SK-N-SH (cell line): ENCODE data around the gene SLC7A6. TPM values are rescaled to one million over a fixed set of nuclear protein-coding genes. Genes with fewer than 3 reads are reported as not detected.

Experiments used
- CTCF ChIA-PET: fragments of 300-600, 350-600 bp; formaldehyde crosslinking; extraction: SDS; loops from one replicate; lab custom pipeline; 2021; lab: Yijun Ruan, JAX
- POLR2A ChIA-PET: fragments of 350-600 bp; sonication (Branson Sonifier 250); formaldehyde crosslinking; extraction: SDS; loops from one replicate; lab custom pipeline; 2020; ENCODE audit warnings: antibody characterized with exemption, inconsistent platforms; lab: Yijun Ruan, JAX
- DNase-seq: peaks from one replicate; pipeline ENCODE4 v3.0.0; 2012
- H2AFZ ChIP-seq: fragments of 200-600 bp; sonication (generic); 2 replicates; pipeline ENCODE4 v1.8.1; 2016; ENCODE audit warnings: antibody characterized with exemption, mild to moderate bottlenecking, low read depth
- H3F3A ChIP-seq: fragments of 200-600 bp; sonication (generic); replicated peaks from 2 replicates; pipeline ENCODE3; 2016; ENCODE audit warnings: antibody characterized with exemption, mild to moderate bottlenecking; ENCODE audit not compliant: insufficient read depth
- H3K27ac ChIP-seq, 2 experiments: fragments of 200-500 bp in 1 of 2; fragments of 200-600 bp in 1 of 2; sonication (Bioruptor generic) in 1 of 2; sonication (generic), shearing (Covaris generic) in 1 of 2; 2 replicates each; pipeline versions ENCODE4 v1.5.1 to v1.6.1; 2014 to 2016; ENCODE audit warnings: low read depth in 2 of 2, inconsistent platforms in 1 of 2, low read length in 1 of 2, mild to moderate bottlenecking in 1 of 2, mixed read lengths in 1 of 2
- H3K27me3 ChIP-seq: fragments of 200-600 bp; sonication (generic), shearing (Covaris generic); 2 replicates; pipeline ENCODE4 v1.6.1; 2016; ENCODE audit warnings: mixed run types; ENCODE audit not compliant: insufficient read depth
- H3K36me3 ChIP-seq, 2 experiments: fragments of 200-500 bp in 1 of 2; fragments of 200-600 bp in 1 of 2; sonication (Bioruptor generic) in 1 of 2; sonication (generic) in 1 of 2; replicated peaks in 1 of 2; 2 replicates each; pipeline versions ENCODE3 to v1.5.1; 2014 to 2016; ENCODE audit warnings: low read length in 1 of 2, mild to moderate bottlenecking in 1 of 2; ENCODE audit not compliant: insufficient read depth in 2 of 2, control insufficient read depth in 1 of 2
- H3K4me1 ChIP-seq, 2 experiments: fragments of 200-500 bp in 1 of 2; fragments of 200-600 bp in 1 of 2; sonication (Bioruptor generic) in 1 of 2; sonication (generic), shearing (Covaris generic) in 1 of 2; 2 replicates each; pipeline versions ENCODE4 v1.5.1 to v1.6.1; 2014 to 2016; ENCODE audit warnings: low read depth in 1 of 2, low read length in 1 of 2, mixed run types in 1 of 2; ENCODE audit not compliant: insufficient read depth in 2 of 2, control insufficient read depth in 1 of 2
- H3K4me2 ChIP-seq: fragments of 200-600 bp; sonication (generic), shearing (Covaris generic); 2 replicates; pipeline ENCODE4 v1.6.1; 2017; ENCODE audit warnings: mixed run types
- H3K4me3 ChIP-seq, 2 experiments: fragments of 200-500 bp in 1 of 2; fragments of 200-600 bp in 1 of 2; sonication (Bioruptor generic) in 1 of 2; sonication (generic), shearing (Covaris generic) in 1 of 2; 2 replicates each; pipeline versions ENCODE4 v1.5.1 to v1.8.1; 2014 to 2016; ENCODE audit warnings: low read depth in 2 of 2, inconsistent platforms in 1 of 2, low read length in 1 of 2, mild to moderate bottlenecking in 1 of 2, mixed read lengths in 1 of 2, moderate library complexity in 1 of 2
- H3K79me2 ChIP-seq: fragments of 200-600 bp; sonication (generic); 2 replicates; pipeline ENCODE4 v1.8.1; 2017; ENCODE audit warnings: mild to moderate bottlenecking; ENCODE audit not compliant: insufficient read depth
- H3K9ac ChIP-seq: fragments of 200-600 bp; sonication (generic); 2 replicates; pipeline ENCODE4 v1.6.1; 2017; ENCODE audit warnings: mixed run types
- H3K9me2 ChIP-seq: fragments of 200-600 bp; sonication (generic); 2 replicates; pipeline ENCODE4 v1.6.1; 2017; ENCODE audit warnings: mixed run types
- H3K9me3 ChIP-seq: fragments of 200-600 bp; sonication (generic); 2 replicates; pipeline ENCODE4 v1.6.1; 2017; ENCODE audit warnings: mixed run types, mild to moderate bottlenecking, moderate library complexity
- H4K20me1 ChIP-seq: fragments of 200-600 bp; sonication (generic); 2 replicates; pipeline ENCODE4 v1.6.1; 2017; ENCODE audit warnings: mild to moderate bottlenecking, mixed run types; ENCODE audit not compliant: insufficient read depth
- CHD2 ChIP-seq: fragments of 150-350 bp; IDR thresholded peaks from 2 replicates; pipeline ENCODE4 v1.6.1; 2018; ENCODE audit warnings: low read length; ENCODE audit not compliant: partially characterized antibody
- EZH2phosphoT487 ChIP-seq: fragments of 200-600 bp; sonication (generic); IDR thresholded peaks from 2 replicates; pipeline ENCODE4 v1.6.1; 2017; ENCODE audit warnings: low read depth, mixed run types, mild to moderate bottlenecking, antibody characterized with exemption, moderate library complexity, borderline replicate concordance
- FOSL2 ChIP-seq: IDR thresholded peaks from 2 replicates; pipeline ENCODE4 v1.4.0; 2012; ENCODE audit warnings: low read depth, mild to moderate bottlenecking, moderate library complexity, borderline replicate concordance
- FOXJ3 ChIP-seq: sonication (generic); formaldehyde crosslinking; IDR thresholded peaks from 2 replicates; pipeline ENCODE4 v1.5.1; 2020; ENCODE audit warnings: mild to moderate bottlenecking, missing genetic modification reagents
- FOXM1 ChIP-seq: IDR thresholded peaks from 2 replicates; pipeline ENCODE4 v1.4.0; 2012; ENCODE audit warnings: low read depth, mild to moderate bottlenecking
- GABPA ChIP-seq: IDR thresholded peaks from 2 replicates; pipeline ENCODE4 v1.4.0; 2012; ENCODE audit warnings: low read depth, mild to moderate bottlenecking
- MEF2A ChIP-seq: IDR thresholded peaks from 2 replicates; pipeline ENCODE4 v1.4.0; 2012; ENCODE audit warnings: low read depth, borderline replicate concordance
- POLR2AphosphoS5 ChIP-seq: IDR thresholded peaks from 2 replicates; pipeline ENCODE4 v1.6.1; 2012; ENCODE audit warnings: low read depth, low read length
- RAD21 ChIP-seq: IDR thresholded peaks from 2 replicates; pipeline ENCODE4 v1.6.1; 2012; ENCODE audit warnings: mild to moderate bottlenecking, low read length
- RCOR1 ChIP-seq: fragments of 150-350 bp; IDR thresholded peaks from 2 replicates; pipeline ENCODE4 v1.6.1; 2017; ENCODE audit warnings: antibody characterized with exemption, low read length
- RFX5 ChIP-seq: IDR thresholded peaks from 2 replicates; pipeline ENCODE4 v1.6.1; 2012; ENCODE audit warnings: mild to moderate bottlenecking, improper control_type of control experiment, low read length
- TEAD4 ChIP-seq: IDR thresholded peaks from 2 replicates; pipeline ENCODE4 v1.4.0; 2012; ENCODE audit warnings: mild to moderate bottlenecking, borderline replicate concordance; ENCODE audit not compliant: insufficient read depth
- WGBS: methylation state at CpG from one replicate; pipeline ENCODE4 v1.1.6; 2017; ENCODE audit warnings: low lambda C conversion rate; 5-methylcytosine and 5-hydroxymethylcytosine counted together
- polyA plus RNA-seq, 3 experiments: library from polyadenylated mRNA; depleted of rRNA; stranded (reverse); fragments of >200 nt; gene quantifications; 2 replicates each; pipeline ENCODE4 v1.2.3, GENCODE V29; 2012
- TF ChIP-seq, protein P1 (sequence below): fragments of 150-350 bp; IDR thresholded peaks from 2 replicates; pipeline ENCODE4 v1.6.1; 2016; ENCODE audit warnings: mild to moderate bottlenecking, low read depth, low read length
- TF ChIP-seq, protein P2 (sequence below): fragments of 150-350 bp; IDR thresholded peaks from 2 replicates; pipeline ENCODE4 v1.6.1; 2017; ENCODE audit warnings: antibody characterized with exemption, low read length, low read depth, borderline replicate concordance
- TF ChIP-seq, protein P3 (sequence below): IDR thresholded peaks from 2 replicates; pipeline ENCODE4 v1.4.0; 2012; ENCODE audit warnings: low read depth
- TF ChIP-seq, protein P4 (sequence below): IDR thresholded peaks from 2 replicates; pipeline ENCODE4 v1.4.0; 2012; ENCODE audit warnings: low read depth, borderline replicate concordance
- TF ChIP-seq, protein P5 (sequence below): IDR thresholded peaks from 2 replicates; pipeline ENCODE4 v1.6.1; 2012; ENCODE audit warnings: mild to moderate bottlenecking, low read depth, low read length, moderate library complexity
- TF ChIP-seq, protein P6 (sequence below): IDR thresholded peaks from 2 replicates; pipeline ENCODE4; 2012

The SLC7A6 gene
- polyA plus RNA-seq, 1 of the 3 experiments (the other 2 are of a cell fraction) = 19.0 TPM

DNA sequence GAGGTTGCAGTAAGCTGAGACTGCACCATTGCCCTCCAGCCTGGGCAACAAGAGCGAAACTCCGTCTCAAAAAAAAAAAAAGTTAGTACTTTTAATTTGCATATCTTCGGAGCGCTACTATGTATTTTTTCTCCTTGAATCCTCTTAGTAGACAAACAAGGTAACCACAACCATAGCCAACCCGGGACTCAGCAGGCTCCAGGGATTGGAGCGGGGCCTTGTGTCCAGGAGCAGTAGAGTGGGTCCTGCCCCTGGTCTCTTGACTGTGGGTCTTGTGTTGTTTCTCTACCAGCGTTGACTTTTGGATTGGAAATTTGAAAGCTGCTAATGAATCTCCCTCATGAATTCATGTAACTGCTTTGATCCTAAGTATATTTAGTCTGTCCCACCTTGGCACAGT is 78.8 kb downstream of the SLC7A6 start:
- CTCF ChIA-PET = interaction anchor here (1.0 to 3.1 kb wide), 4 partner anchors 15 to 82 kb away, joined by 3 to 15 read pairs (median 4); partner anchors contain the start of gene SLC7A6
- Histone ChIP-seq H3K27me3 (no peaks in the 10 kb centered on the region), H3K9me2 (no peaks in the 10 kb centered on the region), H3K9me3 (no peaks in the 10 kb centered on the region), H3K4me1 (no peaks in the 10 kb centered on the region), H3K4me3 (no peak overlapping the region), H3K4me2 (no peak overlapping the region), H3F3A (no peaks in the 10 kb centered on the region), H2AFZ (no peak overlapping the region), H3K79me2 (no peaks in the 10 kb centered on the region), H4K20me1 (no peaks in the 10 kb centered on the region), H3K27ac (no peak overlapping the region), H3K36me3 (peaks cover 18 to 71% of the 10 kb centered on the region in 2 experiments), H3K9ac (no peak overlapping the region)
- TF ChIP-seq RAD21 = no peak
- TF ChIP-seq FOXJ3 (CRISPR knock-in tag) = no peak
- no peak for TF ChIP-seq TEAD4
- TF ChIP-seq GABPA = no peak
- no peak for TF ChIP-seq CHD2
- no peak for TF ChIP-seq POLR2AphosphoS5
- TF ChIP-seq, protein P1, sequence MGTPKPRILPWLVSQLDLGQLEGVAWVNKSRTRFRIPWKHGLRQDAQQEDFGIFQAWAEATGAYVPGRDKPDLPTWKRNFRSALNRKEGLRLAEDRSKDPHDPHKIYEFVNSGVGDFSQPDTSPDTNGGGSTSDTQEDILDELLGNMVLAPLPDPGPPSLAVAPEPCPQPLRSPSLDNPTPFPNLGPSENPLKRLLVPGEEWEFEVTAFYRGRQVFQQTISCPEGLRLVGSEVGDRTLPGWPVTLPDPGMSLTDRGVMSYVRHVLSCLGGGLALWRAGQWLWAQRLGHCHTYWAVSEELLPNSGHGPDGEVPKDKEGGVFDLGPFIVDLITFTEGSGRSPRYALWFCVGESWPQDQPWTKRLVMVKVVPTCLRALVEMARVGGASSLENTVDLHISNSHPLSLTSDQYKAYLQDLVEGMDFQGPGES = no peak
- no peak for TF ChIP-seq MEF2A
- TF ChIP-seq, protein P2, sequence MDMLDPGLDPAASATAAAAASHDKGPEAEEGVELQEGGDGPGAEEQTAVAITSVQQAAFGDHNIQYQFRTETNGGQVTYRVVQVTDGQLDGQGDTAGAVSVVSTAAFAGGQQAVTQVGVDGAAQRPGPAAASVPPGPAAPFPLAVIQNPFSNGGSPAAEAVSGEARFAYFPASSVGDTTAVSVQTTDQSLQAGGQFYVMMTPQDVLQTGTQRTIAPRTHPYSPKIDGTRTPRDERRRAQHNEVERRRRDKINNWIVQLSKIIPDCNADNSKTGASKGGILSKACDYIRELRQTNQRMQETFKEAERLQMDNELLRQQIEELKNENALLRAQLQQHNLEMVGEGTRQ = no peak
- POLR2A ChIA-PET = no interaction called here
- WGBS = 97% methylated on average over 7 of the region's 7 CpGs
- no peak for DNase-seq

DNA sequence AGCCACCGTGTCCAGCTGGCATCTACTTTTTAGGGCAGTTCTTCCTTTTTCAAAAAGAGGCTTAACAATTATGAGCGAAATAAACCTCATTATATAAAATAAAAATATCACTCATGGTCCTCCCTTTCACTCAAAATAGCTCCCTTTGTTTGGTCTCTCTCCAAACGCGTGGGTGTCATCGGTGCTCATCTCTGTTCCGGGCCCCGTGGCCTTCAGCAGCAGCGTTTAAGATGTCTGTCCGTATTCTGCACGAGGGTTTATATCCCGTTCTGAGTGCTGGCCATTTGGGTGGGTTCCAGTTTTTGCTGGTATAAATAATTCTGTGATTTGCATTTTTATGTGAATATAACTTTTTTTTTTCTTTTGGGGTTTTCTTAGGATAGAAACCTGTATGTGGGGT is 79.9 kb downstream of the SLC7A6 start:
- Histone ChIP-seq H3K27me3 (no peaks in the 10 kb centered on the region), H3K79me2 (no peaks in the 10 kb centered on the region), H3K4me1 (no peaks in the 10 kb centered on the region), H3K9me3 (no peaks in the 10 kb centered on the region), H3K9me2 (no peaks in the 10 kb centered on the region), H2AFZ (no peak overlapping the region), H3K27ac (no peak overlapping the region), H3F3A (no peaks in the 10 kb centered on the region), H3K4me3 (no peak overlapping the region), H3K36me3 (peaks cover 18 to 72% of the 10 kb centered on the region in 2 experiments), H4K20me1 (no peaks in the 10 kb centered on the region), H3K4me2 (no peak overlapping the region), H3K9ac (no peak overlapping the region)
- DNase-seq = no peak
- WGBS = 96% methylated on average over 11 of the region's 11 CpGs
- CTCF ChIA-PET = interaction anchor here (0.7 to 3.1 kb wide), 4 partner anchors 11 to 83 kb away, joined by 3 to 15 read pairs (median 4); partner anchors contain the start of gene SLC7A6
- POLR2A ChIA-PET = interaction anchor here (0.7 kb wide), 1 partner anchor 495 kb away, joined by 3 read pairs; no protein-coding TSS in a partner anchor
- TF ChIP-seq, protein P1 = no peak
- TF ChIP-seq GABPA = no peak
- TF ChIP-seq FOXM1 = no peak
- TF ChIP-seq RFX5 = no peak
- no peak for TF ChIP-seq RCOR1
- TF ChIP-seq, protein P3, sequence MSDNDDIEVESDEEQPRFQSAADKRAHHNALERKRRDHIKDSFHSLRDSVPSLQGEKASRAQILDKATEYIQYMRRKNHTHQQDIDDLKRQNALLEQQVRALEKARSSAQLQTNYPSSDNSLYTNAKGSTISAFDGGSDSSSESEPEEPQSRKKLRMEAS = no peak
- no peak for TF ChIP-seq FOSL2
- TF ChIP-seq, protein P4, sequence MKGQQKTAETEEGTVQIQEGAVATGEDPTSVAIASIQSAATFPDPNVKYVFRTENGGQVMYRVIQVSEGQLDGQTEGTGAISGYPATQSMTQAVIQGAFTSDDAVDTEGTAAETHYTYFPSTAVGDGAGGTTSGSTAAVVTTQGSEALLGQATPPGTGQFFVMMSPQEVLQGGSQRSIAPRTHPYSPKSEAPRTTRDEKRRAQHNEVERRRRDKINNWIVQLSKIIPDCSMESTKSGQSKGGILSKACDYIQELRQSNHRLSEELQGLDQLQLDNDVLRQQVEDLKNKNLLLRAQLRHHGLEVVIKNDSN = no peak
- TF ChIP-seq, protein P5, sequence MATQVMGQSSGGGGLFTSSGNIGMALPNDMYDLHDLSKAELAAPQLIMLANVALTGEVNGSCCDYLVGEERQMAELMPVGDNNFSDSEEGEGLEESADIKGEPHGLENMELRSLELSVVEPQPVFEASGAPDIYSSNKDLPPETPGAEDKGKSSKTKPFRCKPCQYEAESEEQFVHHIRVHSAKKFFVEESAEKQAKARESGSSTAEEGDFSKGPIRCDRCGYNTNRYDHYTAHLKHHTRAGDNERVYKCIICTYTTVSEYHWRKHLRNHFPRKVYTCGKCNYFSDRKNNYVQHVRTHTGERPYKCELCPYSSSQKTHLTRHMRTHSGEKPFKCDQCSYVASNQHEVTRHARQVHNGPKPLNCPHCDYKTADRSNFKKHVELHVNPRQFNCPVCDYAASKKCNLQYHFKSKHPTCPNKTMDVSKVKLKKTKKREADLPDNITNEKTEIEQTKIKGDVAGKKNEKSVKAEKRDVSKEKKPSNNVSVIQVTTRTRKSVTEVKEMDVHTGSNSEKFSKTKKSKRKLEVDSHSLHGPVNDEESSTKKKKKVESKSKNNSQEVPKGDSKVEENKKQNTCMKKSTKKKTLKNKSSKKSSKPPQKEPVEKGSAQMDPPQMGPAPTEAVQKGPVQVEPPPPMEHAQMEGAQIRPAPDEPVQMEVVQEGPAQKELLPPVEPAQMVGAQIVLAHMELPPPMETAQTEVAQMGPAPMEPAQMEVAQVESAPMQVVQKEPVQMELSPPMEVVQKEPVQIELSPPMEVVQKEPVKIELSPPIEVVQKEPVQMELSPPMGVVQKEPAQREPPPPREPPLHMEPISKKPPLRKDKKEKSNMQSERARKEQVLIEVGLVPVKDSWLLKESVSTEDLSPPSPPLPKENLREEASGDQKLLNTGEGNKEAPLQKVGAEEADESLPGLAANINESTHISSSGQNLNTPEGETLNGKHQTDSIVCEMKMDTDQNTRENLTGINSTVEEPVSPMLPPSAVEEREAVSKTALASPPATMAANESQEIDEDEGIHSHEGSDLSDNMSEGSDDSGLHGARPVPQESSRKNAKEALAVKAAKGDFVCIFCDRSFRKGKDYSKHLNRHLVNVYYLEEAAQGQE = no peak
- TF ChIP-seq EZH2phosphoT487 = no peak
- TF ChIP-seq, protein P6, sequence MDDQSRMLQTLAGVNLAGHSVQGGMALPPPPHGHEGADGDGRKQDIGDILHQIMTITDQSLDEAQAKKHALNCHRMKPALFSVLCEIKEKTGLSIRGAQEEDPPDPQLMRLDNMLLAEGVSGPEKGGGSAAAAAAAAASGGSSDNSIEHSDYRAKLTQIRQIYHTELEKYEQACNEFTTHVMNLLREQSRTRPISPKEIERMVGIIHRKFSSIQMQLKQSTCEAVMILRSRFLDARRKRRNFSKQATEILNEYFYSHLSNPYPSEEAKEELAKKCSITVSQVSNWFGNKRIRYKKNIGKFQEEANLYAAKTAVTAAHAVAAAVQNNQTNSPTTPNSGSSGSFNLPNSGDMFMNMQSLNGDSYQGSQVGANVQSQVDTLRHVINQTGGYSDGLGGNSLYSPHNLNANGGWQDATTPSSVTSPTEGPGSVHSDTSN = no peak
- TF ChIP-seq RAD21 = no peak
